Measurements from ENCODE around the gene ATP2C2.

Gene ATP2C2

GRCh38 chr16:84471966-84472365 lies 103.6 kb downstream of the ATP2C2 start:
- TF ChIP-seq FOXP2 (optimal IDR thresholded peaks at IDR 0.05; ENCODE audit: borderline replicate concordance, extremely low read depth, extremely low read length, insufficient read depth) (no peak), POLR2AphosphoS5 (IDR thresholded peaks at IDR 0.05; ENCODE audit: low read depth, low read length) (no peak), TAF1 (IDR thresholded peaks at IDR 0.05; ENCODE audit: borderline replicate concordance, insufficient read depth, low read length) (no peak)

GRCh38 chr16:84475643-84476240 lies 107.4 kb downstream of the ATP2C2 start:
- TF ChIP-seq, protein P1, sequence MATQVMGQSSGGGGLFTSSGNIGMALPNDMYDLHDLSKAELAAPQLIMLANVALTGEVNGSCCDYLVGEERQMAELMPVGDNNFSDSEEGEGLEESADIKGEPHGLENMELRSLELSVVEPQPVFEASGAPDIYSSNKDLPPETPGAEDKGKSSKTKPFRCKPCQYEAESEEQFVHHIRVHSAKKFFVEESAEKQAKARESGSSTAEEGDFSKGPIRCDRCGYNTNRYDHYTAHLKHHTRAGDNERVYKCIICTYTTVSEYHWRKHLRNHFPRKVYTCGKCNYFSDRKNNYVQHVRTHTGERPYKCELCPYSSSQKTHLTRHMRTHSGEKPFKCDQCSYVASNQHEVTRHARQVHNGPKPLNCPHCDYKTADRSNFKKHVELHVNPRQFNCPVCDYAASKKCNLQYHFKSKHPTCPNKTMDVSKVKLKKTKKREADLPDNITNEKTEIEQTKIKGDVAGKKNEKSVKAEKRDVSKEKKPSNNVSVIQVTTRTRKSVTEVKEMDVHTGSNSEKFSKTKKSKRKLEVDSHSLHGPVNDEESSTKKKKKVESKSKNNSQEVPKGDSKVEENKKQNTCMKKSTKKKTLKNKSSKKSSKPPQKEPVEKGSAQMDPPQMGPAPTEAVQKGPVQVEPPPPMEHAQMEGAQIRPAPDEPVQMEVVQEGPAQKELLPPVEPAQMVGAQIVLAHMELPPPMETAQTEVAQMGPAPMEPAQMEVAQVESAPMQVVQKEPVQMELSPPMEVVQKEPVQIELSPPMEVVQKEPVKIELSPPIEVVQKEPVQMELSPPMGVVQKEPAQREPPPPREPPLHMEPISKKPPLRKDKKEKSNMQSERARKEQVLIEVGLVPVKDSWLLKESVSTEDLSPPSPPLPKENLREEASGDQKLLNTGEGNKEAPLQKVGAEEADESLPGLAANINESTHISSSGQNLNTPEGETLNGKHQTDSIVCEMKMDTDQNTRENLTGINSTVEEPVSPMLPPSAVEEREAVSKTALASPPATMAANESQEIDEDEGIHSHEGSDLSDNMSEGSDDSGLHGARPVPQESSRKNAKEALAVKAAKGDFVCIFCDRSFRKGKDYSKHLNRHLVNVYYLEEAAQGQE (IDR thresholded peaks at IDR 0.05; ENCODE audit: insufficient read depth in 1 of 2, low read depth in 2 of 2, low read length in 2 of 2) = no peak
- no peak for TF ChIP-seq SIN3A (IDR thresholded peaks at IDR 0.05; ENCODE audit: borderline replicate concordance, insufficient read depth, low read length)
- no peak for TF ChIP-seq TAF1 (IDR thresholded peaks at IDR 0.05; ENCODE audit: borderline replicate concordance, insufficient read depth, low read length)
- no peak for TF ChIP-seq FOXP2 (optimal IDR thresholded peaks at IDR 0.05; ENCODE audit: borderline replicate concordance, extremely low read depth, extremely low read length, insufficient read depth)
- no peak for TF ChIP-seq POLR2AphosphoS5 (IDR thresholded peaks at IDR 0.05; ENCODE audit: low read depth, low read length)

- TF ChIP-seq TAF1 (IDR thresholded peaks at IDR 0.05; ENCODE audit: borderline replicate concordance, insufficient read depth, low read length) = no peak
- no peak for TF ChIP-seq SIN3A (IDR thresholded peaks at IDR 0.05; ENCODE audit: borderline replicate concordance, insufficient read depth, low read length)
- no peak for TF ChIP-seq FOXP2 (optimal IDR thresholded peaks at IDR 0.05; ENCODE audit: borderline replicate concordance, extremely low read depth, extremely low read length, insufficient read depth)
- TF ChIP-seq POLR2AphosphoS5 (IDR thresholded peaks at IDR 0.05; ENCODE audit: low read depth, low read length) = no peak
- TF ChIP-seq, protein P1 (IDR thresholded peaks at IDR 0.05; ENCODE audit: insufficient read depth in 1 of 2, low read depth in 2 of 2, low read length in 2 of 2) = no peak
Observed at GRCh38 chr16:84476401-84476800, 108.1 kb downstream of the ATP2C2 start.

DNA sequence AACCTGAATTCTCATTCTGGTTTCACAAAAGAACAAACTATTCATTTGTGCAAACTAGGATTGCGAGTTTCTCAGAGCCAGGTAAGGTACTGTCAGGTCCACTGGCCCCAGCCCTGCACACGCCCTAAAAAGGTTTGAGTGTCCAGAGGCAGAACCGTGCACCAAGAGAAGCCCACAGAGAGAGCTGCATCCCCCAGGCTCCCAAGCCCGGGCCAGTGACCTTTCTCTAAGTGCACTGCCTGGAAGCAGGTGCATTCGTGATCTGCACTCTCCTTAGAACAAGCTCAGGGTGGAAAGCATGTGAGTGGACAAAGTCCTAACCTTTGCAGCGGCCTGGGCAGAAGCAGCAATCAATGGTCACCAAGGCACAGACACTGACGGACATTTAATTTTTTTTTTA lies 109.3 kb downstream of the ATP2C2 start:
- no peak for TF ChIP-seq TAF1 (IDR thresholded peaks at IDR 0.05; ENCODE audit: borderline replicate concordance, insufficient read depth, low read length)
- TF ChIP-seq POLR2AphosphoS5 (IDR thresholded peaks at IDR 0.05; ENCODE audit: low read depth, low read length) = no peak
- TF ChIP-seq, protein P1 (IDR thresholded peaks at IDR 0.05; ENCODE audit: insufficient read depth in 1 of 2, low read depth in 2 of 2, low read length in 2 of 2) = no peak
- TF ChIP-seq SIN3A (IDR thresholded peaks at IDR 0.05; ENCODE audit: borderline replicate concordance, insufficient read depth, low read length) = no peak
- no peak for TF ChIP-seq FOXP2 (optimal IDR thresholded peaks at IDR 0.05; ENCODE audit: borderline replicate concordance, extremely low read depth, extremely low read length, insufficient read depth)

DNA sequence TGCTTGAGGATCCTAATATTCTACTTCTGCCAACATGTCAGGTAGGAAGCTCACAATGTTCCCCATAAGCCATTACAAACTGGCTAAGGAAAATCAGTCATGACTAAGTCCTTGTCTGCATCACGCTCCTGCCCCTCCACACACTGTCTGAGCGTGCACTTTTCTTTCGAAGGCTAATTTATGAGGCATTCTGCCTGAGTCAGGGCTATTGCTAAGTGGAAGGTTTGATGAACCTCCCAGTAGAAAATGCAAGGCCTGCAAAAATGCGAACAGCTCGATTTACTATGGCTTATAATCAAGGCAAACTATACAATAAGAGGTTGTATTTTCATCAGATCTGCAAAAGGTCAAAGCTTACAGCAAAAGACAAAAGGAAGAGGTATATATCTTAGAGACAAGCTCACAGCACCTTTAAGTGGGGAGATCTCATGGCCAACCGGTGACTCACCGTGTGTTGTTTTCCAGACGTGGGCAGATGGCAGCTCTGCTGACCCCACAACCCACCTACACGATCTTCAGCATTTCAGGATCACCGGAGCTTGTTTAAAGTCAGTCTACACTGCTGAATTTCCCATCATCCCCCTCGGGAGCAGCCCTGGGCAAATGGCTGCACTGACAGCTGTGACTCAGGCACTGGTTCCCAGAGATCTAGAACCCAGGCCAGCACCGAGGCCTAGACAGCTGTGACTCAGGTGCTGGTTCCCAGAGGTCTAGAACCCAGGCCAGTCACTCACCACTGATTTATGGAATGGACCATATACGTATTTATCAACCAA lies 110.0 kb downstream of the ATP2C2 start:
- no peak for TF ChIP-seq TAF1 (IDR thresholded peaks at IDR 0.05; ENCODE audit: borderline replicate concordance, insufficient read depth, low read length)
- TF ChIP-seq SIN3A (IDR thresholded peaks at IDR 0.05; ENCODE audit: borderline replicate concordance, insufficient read depth, low read length) = no peak
- no peak for TF ChIP-seq FOXP2 (optimal IDR thresholded peaks at IDR 0.05; ENCODE audit: borderline replicate concordance, extremely low read depth, extremely low read length, insufficient read depth)
- no peak for TF ChIP-seq POLR2AphosphoS5 (IDR thresholded peaks at IDR 0.05; ENCODE audit: low read depth, low read length)
- TF ChIP-seq, protein P1 (IDR thresholded peaks at IDR 0.05; ENCODE audit: insufficient read depth in 1 of 2, low read depth in 2 of 2, low read length in 2 of 2) = no peak

Measured in PFSK-1 (cell line).